ENCODE results near the gene PSTK. TPM values are rescaled to one million over a fixed set of nuclear protein-coding genes. Genes with fewer than 3 reads are reported as not detected.
A peak's percentile ranks its signal among the peaks of the same experiment; 100 is the strongest.

The PSTK gene, protein sequence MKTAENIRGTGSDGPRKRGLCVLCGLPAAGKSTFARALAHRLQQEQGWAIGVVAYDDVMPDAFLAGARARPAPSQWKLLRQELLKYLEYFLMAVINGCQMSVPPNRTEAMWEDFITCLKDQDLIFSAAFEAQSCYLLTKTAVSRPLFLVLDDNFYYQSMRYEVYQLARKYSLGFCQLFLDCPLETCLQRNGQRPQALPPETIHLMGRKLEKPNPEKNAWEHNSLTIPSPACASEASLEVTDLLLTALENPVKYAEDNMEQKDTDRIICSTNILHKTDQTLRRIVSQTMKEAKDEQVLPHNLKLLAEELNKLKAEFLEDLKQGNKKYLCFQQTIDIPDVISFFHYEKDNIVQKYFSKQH
- total RNA-seq, result 1 to 10 TPM; 6.5 to 7.1 TPM

DNA sequence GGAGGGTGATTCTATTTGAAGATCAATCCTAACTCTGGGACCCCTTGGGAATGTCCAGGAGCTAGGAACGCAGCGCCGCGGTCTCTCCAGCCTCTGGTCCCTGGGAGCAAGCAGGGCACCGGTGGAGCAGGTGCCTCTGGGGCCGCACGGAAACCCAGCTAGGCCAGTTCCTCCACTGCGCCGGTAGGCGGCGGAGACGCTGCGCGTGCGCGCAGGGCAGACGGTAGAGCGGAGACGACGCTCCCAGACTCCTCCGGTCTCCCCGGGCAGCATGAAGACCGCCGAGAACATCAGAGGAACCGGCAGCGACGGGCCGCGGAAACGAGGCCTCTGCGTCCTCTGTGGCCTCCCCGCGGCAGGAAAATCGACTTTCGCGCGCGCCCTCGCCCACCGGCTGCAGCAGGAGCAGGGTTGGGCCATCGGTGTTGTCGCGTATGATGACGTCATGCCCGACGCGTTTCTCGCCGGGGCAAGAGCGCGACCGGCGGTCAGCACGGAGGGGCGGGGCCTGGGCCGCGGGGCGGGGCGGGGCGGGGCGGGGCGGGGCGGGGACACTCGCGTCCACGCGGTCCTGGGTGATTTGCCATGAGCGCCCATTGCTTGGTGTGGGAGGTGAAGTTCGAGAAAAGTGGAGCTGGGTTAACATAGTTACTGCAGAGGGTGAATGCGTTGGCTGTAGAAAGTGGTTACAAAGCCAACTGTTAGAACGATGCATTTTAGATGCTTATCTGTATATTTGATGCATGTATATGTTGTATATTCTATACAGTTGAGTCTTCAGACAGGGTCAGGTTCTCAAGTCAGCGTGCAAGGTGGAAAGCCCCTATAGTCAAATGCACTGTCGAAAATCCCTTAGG lies at the start of gene PSTK:
Gene PSTK (plus strand): TSS at position 193 of the 857 bp plus-strand sequence. CDS start 79 bp downstream, at position 272.
- ATAC-seq (replicated peaks in 1 of 2), result peak; percentile 97 to 98
- Mint-ChIP-seq H3K27me3 (ENCODE audit: low read depth) (no peaks in the 10 kb centered on the region), H3K27ac (peak within 1 kb of the TSS; percentile 94), H3K4me1 (ENCODE audit: low read depth) (peaks cover 24% of the 10 kb centered on the region), H3K4me3 (peak within 1 kb of the TSS; percentile 92 to 94), H3K36me3 (ENCODE audit: insufficient read depth in 2 of 2) (peaks cover 0 to 2% of the 10 kb centered on the region in 2 donors), H3K9me3 (no peaks in the 10 kb centered on the region)
- peak; percentile 88 to 90 for DNase-seq

DNA sequence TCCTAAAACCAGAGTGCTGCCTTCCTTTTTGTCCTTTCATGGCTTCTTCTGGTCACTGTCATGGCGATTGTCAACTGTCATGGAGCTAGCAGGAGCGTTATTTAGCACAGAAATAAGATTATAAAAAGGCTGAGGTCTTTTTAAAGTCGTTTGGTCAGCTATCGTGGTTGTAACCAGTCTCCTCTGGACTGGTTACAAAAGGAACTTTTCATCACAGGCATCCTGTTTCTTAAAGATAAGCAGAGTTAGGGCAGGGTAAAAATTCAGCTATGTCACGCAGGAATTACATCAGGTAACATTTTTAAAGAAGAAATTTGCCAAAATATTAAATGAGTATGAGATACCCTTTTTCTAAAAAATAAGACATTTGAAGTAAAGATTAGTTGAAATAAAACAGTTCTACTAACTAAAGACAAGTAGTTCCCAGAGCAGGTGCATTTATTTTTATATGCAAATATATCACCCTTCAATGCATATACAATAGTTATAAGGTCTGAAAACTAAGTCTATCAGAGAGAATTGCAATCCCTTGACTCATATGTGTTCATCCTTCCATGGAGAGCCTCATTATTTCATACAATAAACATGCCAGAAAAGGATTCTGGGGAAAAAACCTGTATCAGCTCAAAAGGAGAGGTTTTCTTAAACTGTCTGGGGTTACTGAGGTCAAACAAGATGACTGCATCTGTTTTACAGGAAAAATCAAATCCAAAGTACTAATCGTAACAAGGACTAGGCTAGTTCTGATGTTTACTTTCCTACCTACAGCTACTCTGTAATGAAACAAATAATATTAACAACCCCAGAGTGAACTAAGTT lies 48.9 kb upstream of the PSTK start:
- ATAC-seq (replicated peaks in 1 of 2) (no peak), DNase-seq (no peak)
- peaks cover 0 to 1% of the 10 kb centered on the region in 2 donors for H3K36me3 Mint-ChIP-seq (ENCODE audit: insufficient read depth in 2 of 2)
- no peaks in the 10 kb centered on the region for H3K27me3 Mint-ChIP-seq (ENCODE audit: low read depth)
- H3K4me3 Mint-ChIP-seq, result no peak overlapping the region
- no peaks in the 10 kb centered on the region for H3K9me3 Mint-ChIP-seq
- H3K4me1 Mint-ChIP-seq (ENCODE audit: low read depth), result no peaks in the 10 kb centered on the region
- no peak overlapping the region for H3K27ac Mint-ChIP-seq

DNA sequence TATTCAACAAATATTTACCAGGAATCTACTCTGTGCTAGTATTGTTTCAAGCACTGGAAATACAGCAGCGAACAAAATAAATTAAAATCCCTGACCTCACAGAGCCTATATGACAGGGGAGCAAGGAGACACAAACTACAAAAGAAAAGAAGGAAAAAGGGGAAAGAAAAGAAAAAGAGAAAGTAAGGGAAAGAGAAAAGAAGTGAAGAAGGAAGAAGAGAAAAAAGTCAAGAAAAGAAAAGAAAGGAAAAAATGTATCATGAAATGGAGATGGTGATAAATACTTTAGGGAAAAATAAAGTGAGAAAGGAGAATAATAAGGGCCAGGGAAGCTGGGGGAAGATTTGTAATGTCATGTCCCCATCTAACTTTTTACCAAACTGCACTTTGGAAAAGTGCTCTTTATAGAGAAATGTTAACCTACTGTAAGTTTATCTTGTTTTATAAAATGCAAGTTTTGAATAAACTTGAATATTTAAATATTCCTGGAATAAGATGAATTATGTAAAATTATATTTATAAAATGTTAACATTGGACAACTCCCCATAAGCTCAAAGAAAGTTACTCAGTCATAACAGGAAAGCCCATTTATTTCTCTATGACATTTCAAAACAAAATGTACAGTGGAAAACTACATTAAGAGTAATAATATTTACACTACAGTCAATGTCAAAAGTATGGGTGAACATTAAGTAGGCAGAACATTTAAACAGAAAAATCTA lies 40.9 kb upstream of the PSTK start:
- Mint-ChIP-seq H3K27ac (no peak overlapping the region), H3K27me3 (ENCODE audit: low read depth) (no peaks in the 10 kb centered on the region), H3K36me3 (ENCODE audit: insufficient read depth in 2 of 2) (peaks cover 1 to 17% of the 10 kb centered on the region in 2 donors), H3K4me3 (no peak overlapping the region), H3K9me3 (no peaks in the 10 kb centered on the region), H3K4me1 (ENCODE audit: low read depth) (no peaks in the 10 kb centered on the region)
- no peak for ATAC-seq (replicated peaks in 1 of 2)
- DNase-seq, result no peak

DNA sequence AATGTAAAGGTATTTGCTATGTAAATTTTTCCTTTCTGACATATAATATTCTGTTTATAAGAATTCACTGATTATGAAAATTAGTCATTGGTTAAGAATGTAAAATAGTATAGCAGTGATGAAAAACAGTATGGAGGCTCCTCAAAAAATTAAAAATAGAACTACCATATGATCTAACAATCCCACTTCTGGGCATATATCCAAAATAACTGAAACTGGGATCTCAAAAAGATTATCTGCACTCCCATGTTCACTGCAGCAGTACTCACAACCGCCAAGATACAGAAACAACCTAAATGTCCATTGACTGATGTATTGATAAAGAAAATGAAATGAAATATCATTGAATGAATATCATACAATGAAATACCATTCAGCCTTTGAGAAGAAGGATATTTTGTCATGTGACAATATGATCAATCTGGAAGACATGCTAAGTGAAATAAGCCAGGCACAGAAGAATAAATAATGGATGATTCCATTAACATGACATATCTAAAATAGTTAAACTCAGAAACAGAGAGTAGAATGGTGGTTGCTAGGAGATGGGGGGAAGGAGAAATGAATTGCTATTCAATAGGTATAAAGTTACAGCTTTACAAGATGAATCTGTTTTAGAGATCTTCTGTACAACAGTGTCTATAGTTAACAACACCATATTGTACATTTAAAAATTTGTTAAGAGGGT lies 40.2 kb upstream of the PSTK start:
- no peak overlapping the region for H3K27ac Mint-ChIP-seq
- no peak for ATAC-seq (replicated peaks in 1 of 2)
- no peaks in the 10 kb centered on the region for H3K27me3 Mint-ChIP-seq (ENCODE audit: low read depth)
- no peak for DNase-seq
- no peaks in the 10 kb centered on the region for H3K9me3 Mint-ChIP-seq
- H3K36me3 Mint-ChIP-seq (ENCODE audit: insufficient read depth in 2 of 2), result peaks cover 3 to 19% of the 10 kb centered on the region in 2 donors
- H3K4me1 Mint-ChIP-seq (ENCODE audit: low read depth), result no peaks in the 10 kb centered on the region
- no peak overlapping the region for H3K4me3 Mint-ChIP-seq

DNA sequence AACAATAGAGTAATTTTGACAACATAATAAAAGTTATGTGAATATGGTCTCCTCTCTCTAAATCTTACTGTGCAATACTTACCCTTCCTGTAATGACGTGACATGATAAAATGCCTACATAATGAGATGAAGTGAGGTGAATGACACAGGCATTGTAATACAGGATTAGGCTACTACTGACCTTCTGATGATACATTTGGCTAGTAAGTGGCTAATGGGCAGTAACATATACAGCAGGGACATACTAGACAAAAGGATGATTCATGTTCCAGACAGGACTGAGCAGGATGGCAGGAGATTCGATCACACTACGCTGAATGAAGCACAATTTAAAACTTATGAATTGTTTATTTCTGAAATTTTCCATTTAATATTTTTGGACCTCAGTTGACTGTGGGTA lies 30.9 kb upstream of the PSTK start:
- H3K4me3 Mint-ChIP-seq, result no peak overlapping the region
- no peaks in the 10 kb centered on the region for H3K9me3 Mint-ChIP-seq
- peaks cover 32% of the 10 kb centered on the region for H3K4me1 Mint-ChIP-seq (ENCODE audit: low read depth)
- DNase-seq (no peak), ATAC-seq (replicated peaks in 1 of 2) (no peak)
- H3K27ac Mint-ChIP-seq, result no peak overlapping the region
- no peaks in the 10 kb centered on the region for H3K27me3 Mint-ChIP-seq (ENCODE audit: low read depth)
- peaks cover 12 to 28% of the 10 kb centered on the region in 2 donors for H3K36me3 Mint-ChIP-seq (ENCODE audit: insufficient read depth in 2 of 2)

DNA sequence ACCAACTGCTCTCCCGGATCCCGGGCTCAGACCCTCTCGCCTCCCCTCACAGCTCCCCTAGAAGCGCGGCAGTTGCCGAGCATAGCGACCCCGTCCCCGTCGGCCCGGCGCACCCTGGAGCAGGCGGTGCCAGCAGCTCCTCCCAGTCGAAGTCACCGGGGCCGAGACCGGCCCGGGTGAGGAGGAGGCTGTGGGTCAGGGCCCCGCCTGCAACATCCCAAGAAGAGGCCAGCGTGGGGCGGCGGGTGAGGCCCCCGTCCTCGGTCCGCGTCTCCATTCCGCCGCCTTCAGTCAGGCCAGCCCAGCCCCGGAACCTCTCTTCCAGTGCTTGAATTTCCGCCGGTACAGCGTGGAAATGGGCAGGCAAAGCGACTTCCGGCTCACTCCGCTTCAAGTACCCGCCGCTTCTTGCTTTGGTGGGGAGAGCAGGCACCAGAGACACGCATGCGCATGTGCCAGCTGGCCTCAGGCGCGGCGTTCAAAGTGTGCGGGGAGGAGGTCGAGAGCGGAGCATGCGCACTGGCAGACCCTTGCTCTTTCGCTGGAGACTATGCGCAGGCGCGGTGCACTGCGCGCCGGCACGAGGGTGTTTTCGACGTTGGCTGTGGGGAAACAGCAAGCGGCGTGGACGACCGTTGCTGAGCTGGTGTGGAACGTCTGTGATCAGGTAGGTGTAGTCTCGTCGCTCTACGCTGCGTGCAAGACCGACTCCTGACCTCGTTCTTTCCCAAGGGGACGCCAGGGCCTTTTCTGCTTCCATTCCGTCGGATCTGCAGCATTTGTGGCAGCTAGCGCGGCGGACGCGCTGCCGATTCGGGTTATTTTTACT lies 26.1 kb upstream of the PSTK start, which contains the start of gene C10orf88:
Gene C10orf88 (minus strand): TSS at position 326 of the 829 bp plus-strand sequence. CDS start 49 bp downstream, at position 277.
- H3K9me3 Mint-ChIP-seq, result no peaks in the 10 kb centered on the region
- peak; percentile 95 to 97 for DNase-seq
- H3K4me3 Mint-ChIP-seq, result peak within 1 kb of the TSS; percentile 89 to 97
- peak within 1 kb of the TSS; percentile 82 for H3K27ac Mint-ChIP-seq
- H3K36me3 Mint-ChIP-seq (ENCODE audit: insufficient read depth in 2 of 2), result peaks cover 6 to 9% of the 10 kb centered on the region in 2 donors
- peaks cover 15% of the 10 kb centered on the region for H3K27me3 Mint-ChIP-seq (ENCODE audit: low read depth)
- peak; percentile 99 for ATAC-seq (replicated peaks in 1 of 2)
- peaks cover 49% of the 10 kb centered on the region for H3K4me1 Mint-ChIP-seq (ENCODE audit: low read depth)

DNA sequence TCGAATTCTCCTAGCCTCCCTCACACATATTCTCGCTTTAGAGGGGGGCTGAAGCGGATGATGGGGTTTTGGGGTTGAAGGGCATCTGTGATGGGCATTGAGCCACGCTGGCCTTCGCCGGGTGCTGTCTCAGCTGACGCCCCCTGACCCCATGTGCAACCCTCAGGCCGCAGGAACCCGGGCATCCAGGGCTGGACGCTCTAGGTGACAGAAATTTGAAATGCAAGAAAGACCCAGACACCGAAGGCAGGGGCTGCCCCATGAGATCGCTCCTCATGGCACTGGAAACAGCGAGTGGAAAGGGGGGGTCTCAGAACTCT lies 25.5 kb upstream of the PSTK start:
- H3K36me3 Mint-ChIP-seq (ENCODE audit: insufficient read depth in 2 of 2), result peaks cover 4 to 9% of the 10 kb centered on the region in 2 donors

DNA sequence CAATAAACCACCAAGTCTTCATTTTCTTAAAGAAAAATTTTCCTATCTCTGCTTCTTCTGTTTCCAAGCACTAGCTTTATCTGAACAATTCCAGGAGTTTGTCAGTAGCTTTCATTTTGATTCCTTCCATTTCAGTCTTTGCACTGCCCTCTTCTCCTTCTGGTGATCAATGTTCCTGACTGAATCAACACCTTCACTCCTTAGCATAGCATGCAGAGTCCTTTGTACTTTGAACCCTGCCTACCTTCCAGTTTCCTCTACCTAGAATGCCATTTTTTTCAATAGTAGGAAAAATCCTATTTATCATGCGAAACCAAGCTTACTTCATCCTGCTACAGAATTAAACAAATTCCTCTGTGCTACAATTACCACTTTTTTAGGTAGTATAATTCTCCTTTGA lies 24.3 kb upstream of the PSTK start:
- no peak overlapping the region for H3K27ac Mint-ChIP-seq
- peaks cover 4 to 9% of the 10 kb centered on the region in 2 donors for H3K36me3 Mint-ChIP-seq (ENCODE audit: insufficient read depth in 2 of 2)

More for the DNA sequence above, 25.5 kb upstream of the PSTK start:
- H3K4me3 Mint-ChIP-seq, result peak overlapping the region; percentile 89 to 97
- no peaks in the 10 kb centered on the region for H3K9me3 Mint-ChIP-seq
- no peak overlapping the region for H3K27ac Mint-ChIP-seq
- H3K27me3 Mint-ChIP-seq (ENCODE audit: low read depth), result peaks cover 15% of the 10 kb centered on the region
- peaks cover 49% of the 10 kb centered on the region for H3K4me1 Mint-ChIP-seq (ENCODE audit: low read depth)
- no peak for ATAC-seq (replicated peaks in 1 of 2)
- DNase-seq, result no peak

DNA sequence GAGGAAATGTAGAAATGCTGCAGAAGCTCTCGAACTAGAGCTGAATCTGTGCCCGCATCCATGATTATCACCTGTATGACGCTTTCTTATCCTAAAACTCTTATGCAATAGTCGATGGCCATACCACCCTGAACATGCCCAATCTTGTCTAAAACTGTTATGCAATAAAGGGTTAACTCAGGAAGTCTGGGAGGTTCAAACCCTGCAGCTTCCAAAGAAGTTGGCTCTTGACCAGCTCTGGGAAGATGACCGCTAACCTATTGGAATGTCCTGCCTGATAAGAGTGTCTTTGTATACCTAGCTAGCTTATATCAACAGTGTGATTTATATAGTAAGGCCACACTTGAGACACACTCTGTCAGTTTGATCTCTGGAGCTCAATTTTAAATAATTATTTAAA lies 22.7 kb upstream of the PSTK start:
- Mint-ChIP-seq H3K4me3 (no peak overlapping the region), H3K27ac (no peak overlapping the region), H3K36me3 (ENCODE audit: insufficient read depth in 2 of 2) (peaks cover 4 to 6% of the 10 kb centered on the region in 2 donors), H3K27me3 (ENCODE audit: low read depth) (peaks cover 15% of the 10 kb centered on the region), H3K9me3 (no peaks in the 10 kb centered on the region), H3K4me1 (ENCODE audit: low read depth) (peaks cover 40% of the 10 kb centered on the region)
- no peak for DNase-seq
- ATAC-seq (replicated peaks in 1 of 2), result no peak

More for the DNA sequence above, 24.3 kb upstream of the PSTK start:
- Mint-ChIP-seq H3K27me3 (ENCODE audit: low read depth) (peaks cover 15% of the 10 kb centered on the region), H3K4me1 (ENCODE audit: low read depth) (peaks cover 41% of the 10 kb centered on the region), H3K9me3 (no peaks in the 10 kb centered on the region), H3K4me3 (no peak overlapping the region)
- ATAC-seq (replicated peaks in 1 of 2) (no peak), DNase-seq (no peak)

DNA sequence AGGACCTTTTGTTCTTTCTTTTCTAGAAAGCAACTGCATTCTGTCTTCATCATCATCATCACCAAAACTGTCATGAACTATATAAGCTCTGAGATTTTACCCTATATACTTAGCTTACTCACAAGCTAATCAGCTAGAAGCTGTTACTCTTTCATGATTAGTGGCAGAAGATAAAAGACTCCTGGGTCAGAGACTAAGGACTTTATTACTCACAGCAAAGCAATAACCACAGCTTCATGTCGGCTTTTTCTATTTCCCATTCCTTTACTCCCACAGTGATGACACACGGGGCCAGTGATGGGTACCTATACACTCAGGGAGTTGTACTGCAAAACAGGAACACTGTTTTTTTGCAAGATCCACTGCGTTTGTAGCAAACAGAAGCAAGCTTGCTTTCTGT lies 17.8 kb upstream of the PSTK start:
- ATAC-seq (replicated peaks in 1 of 2) (peak; percentile 32 to 43), DNase-seq (no peak)
- H3K9me3 Mint-ChIP-seq, result peaks cover 9 to 15% of the 10 kb centered on the region in 2 donors
- peaks cover 10% of the 10 kb centered on the region for H3K27me3 Mint-ChIP-seq (ENCODE audit: low read depth)
- no peak overlapping the region for H3K27ac Mint-ChIP-seq
- no peak overlapping the region for H3K4me3 Mint-ChIP-seq
- H3K36me3 Mint-ChIP-seq (ENCODE audit: insufficient read depth in 2 of 2), result peaks cover 9 to 13% of the 10 kb centered on the region in 2 donors
- H3K4me1 Mint-ChIP-seq (ENCODE audit: low read depth), result peaks cover 8% of the 10 kb centered on the region

DNA sequence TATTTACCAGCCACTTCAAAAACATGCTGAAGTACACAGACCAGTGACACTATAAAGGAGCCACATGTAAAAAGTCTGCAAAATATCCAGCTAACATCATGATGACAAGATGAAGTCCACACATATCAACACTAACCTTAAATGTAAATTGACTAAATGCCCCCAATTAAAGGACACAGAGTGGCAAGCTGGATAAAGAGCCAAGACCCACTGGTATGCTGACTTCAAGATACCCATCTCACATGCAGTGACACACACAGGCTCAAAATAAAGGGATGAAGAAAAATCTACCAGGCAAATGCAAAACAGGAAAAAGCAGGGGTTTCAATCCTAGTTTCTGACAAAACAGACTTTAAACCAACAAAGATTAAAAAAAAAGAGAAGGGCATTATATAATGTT lies 13.3 kb upstream of the PSTK start:
- H3K27me3 Mint-ChIP-seq (ENCODE audit: low read depth), result peaks cover 15% of the 10 kb centered on the region
- peaks cover 8% of the 10 kb centered on the region for H3K4me1 Mint-ChIP-seq (ENCODE audit: low read depth)
- H3K36me3 Mint-ChIP-seq (ENCODE audit: insufficient read depth in 2 of 2), result peaks cover 9 to 13% of the 10 kb centered on the region in 2 donors

More for the DNA sequence above, 13.3 kb upstream of the PSTK start:
- ATAC-seq (replicated peaks in 1 of 2) (no peak), DNase-seq (no peak)
- H3K4me3 Mint-ChIP-seq, result no peak overlapping the region
- no peak overlapping the region for H3K27ac Mint-ChIP-seq
- H3K9me3 Mint-ChIP-seq, result peaks cover 9 to 17% of the 10 kb centered on the region in 2 donors

Measured in activated T-cell treated with anti-CD3 and anti-CD28 coated beads, Interleukin-2, amount 50 U/mL, for 72 hours (primary cell).